SH-SY5Y (cell line): Measurements from ENCODE around the gene TAS1R2.

Source experiments
- GATA2 ChIP-seq: IDR thresholded peaks from 2 replicates; pipeline ENCODE4 v1.6.1; 2011; ENCODE audit warnings: mild to moderate bottlenecking, low read depth, low read length
- GATA3 ChIP-seq: IDR thresholded peaks from 2 replicates; pipeline ENCODE4 v1.6.1; 2011; ENCODE audit warnings: low read depth, mild to moderate bottlenecking, low read length, moderate library complexity

GRCh38 chr1:18869847-18870594 is 10.6 kb upstream of the TAS1R2 start:
- TF ChIP-seq GATA2, result no peak
- TF ChIP-seq GATA3, result no peak
